GM19099 (cell line): Measurements from ENCODE around the gene FAM174B.

ENCODE experiments used
- POLR2A ChIP-seq: IDR thresholded peaks from 3 replicates; pipeline ENCODE4 v1.6.1; 2011; ENCODE audit warnings: low read depth; ENCODE audit not compliant: insufficient read length; ENCODE audit errors: extremely low read depth

FAM174B gene

DNA sequence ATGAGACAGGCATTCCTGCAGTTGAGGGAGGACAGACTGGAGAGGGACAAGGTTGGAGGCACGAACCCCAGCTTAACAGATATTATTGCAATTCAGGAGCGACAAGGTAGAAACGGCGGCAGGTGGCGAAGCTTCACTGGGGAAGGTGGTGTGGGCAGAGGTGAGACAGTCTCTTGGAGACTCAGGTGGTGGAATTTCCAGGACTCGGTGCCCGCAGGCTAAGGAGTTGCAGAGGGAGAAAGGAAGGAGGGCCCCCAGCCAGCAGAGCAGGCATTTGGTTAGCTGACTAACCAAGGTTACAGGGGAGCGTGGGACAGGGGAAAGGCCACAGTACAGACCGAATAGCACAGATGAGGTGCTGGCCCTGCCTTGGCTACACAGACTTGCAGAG, 3.0 kb downstream of the FAM174B start:
- TF ChIP-seq POLR2A, result no peak

DNA sequence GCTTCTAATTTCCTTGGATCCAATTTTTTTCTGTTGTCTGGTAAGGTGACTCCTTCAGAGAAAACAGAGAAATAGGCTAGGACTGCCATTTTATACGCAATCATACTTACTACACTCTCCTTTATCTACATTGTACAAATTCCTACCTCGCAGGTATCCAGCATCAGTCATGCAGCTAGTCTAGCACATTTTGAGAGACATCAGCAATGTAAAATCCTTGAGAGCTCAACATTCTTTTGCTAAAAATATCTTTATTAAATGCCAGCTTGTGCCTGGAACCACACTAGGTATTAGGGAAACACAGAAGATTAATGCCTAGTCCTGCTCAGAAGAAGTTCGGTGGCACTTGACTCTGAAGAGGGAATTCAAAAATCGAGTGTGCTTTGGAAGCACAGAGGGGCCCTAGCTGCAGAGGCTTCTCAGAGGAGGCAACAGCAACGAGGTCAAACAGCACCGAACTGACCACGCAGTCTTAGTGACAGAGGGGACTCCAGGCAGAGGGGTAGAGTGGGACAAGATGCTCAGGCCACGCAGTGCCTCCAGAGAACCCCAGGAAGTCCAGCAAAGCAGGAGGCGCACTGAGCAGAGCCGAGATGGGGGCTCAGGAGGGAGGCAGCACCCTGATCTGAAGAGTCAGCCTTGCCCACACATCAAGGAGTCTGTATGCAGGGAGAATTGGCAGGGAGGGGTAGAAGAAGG, 3.5 kb downstream of the FAM174B start:
- no peak for TF ChIP-seq POLR2A

DNA sequence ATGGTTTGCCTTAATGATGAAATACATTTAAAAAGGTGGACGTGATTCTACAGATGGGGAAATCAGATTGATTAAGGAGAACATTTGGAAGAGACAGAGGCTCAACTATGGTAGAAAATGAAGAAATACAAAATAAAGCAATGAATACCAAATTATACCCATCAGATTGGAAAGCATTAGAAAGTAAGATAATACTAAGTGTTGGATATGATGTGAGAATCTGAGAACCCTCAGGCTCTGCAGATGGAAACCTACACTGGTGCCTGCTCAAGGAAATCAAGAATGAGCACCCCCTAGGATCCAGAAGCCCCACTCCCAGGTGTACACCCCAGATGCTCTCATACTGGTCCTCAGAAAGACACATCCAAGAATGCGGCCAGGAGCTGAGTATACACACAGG, 4.6 kb downstream of the FAM174B start:
- TF ChIP-seq POLR2A, result no peak

DNA sequence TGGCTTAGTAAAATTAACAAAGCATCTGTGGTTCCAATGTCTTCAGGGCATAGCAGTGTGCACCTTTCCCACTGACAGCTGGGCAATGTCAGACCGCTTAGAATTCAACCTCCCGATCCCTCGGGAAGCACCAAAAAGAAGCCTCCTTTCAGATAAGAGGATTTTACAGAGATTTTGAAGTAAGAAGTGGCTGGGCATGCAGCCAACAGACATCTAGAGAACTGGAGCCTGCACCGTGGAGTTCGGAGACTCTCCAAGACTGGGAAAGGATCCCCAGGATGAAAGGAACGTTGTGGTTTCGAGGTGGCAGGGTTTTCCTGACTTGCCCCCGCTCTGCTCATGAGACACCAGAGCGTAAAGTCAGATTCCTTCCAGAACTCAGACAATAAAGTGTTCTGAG, 5.3 kb downstream of the FAM174B start:
- no peak for TF ChIP-seq POLR2A

DNA sequence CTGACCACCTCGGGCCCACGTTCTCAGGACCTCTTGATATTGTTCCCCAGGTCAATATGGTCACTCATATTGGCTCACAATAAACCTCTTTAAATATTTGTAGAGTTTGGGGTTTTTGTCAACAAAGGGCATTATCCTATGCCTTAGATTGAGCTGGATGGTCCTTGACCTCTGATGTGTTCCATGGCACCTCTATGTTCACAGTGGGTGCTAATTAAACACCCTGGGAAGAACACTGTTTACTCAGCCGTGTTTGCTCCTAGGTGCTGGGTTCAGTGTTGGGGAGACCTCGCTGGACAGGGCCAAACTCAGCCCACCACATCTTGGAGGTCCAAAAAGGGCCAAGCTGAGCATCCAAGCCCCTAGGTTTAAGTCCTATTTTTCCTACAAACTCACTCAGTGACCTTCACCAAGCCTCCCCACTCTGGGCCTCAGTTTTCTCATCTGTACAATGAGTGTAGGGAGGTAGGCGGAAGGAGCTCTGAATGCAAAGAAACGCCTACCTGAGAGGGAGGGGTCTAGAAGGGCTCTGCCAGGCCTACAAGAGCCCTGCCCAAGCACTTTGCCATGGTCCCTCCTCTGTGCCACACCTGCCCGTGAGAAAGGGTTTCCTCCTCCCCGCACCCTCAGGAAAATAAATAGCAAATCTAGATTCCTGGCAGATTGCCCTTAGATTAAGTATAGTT, 7.2 kb downstream of the FAM174B start:
- no peak for TF ChIP-seq POLR2A

DNA sequence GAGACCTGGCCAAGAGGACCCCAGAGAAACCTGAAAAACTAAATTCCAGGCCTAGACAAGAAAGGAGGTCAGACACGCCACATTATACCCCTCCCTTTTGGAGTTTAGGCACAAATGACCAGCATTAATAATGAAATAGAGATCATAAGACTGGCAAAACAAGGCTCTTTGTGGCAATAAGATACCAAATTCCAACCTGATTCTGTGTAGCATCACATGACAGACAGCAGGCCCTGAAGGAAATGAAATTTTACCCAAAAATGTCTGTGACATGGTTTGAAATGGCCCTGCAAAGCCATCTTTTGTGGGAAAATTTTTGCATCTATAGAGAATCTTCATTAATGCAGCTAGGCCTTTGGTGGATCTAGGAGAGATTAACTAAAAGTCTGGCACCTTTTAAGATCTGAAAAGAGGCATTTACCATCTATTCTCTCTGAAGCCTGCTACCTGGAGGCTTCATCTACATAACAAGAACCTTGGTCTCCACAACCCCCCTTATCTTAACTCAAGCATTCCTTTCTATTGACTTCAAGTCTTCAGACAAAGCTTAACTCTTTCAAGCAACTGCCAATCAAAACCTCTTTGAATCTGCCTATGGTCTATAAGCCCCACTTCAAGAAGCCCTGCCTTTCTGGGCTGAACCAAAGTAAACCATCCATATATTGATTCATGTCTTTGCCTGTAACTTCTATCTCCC, 8.0 kb downstream of the FAM174B start:
- no peak for TF ChIP-seq POLR2A

DNA sequence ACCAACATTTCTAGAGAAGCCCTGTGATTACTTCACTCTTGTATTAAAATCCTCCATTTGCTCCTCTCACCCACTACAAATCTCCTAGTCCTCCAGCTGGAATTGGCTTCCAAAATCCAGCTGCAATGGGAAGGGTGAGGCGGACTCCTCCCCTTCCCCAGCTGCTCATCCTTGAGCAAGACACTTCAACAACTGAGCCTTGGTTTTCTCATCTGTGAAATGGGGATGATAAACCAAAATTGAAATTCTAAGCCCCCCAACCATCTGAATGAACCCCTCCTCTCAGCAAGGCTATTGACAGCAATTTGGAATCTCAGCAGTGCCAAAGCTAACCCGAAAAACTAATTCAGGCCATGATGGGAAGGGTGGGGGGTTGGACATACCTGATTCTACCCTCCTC, 9.4 kb downstream of the FAM174B start:
- no peak for TF ChIP-seq POLR2A

DNA sequence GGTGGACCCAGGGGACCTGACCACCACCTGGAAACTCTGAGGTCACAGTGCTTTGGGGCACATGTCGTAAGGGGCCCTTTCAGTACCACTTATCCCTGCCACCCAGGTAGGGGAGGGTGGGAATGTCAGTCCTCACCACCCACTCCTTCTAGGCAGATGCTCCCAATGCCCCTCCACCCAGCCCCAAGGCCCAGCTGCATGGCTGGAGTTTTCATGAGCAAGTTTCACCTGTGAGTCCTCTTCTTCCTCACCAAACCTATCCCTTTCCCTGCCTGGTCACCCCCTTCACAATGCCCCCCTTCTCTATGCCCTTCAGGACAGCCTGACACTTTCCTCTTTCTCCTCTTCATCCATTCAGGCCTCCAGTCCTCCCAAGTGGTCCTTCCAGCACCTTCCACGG, 9.8 kb downstream of the FAM174B start:
- TF ChIP-seq POLR2A, result no peak

DNA sequence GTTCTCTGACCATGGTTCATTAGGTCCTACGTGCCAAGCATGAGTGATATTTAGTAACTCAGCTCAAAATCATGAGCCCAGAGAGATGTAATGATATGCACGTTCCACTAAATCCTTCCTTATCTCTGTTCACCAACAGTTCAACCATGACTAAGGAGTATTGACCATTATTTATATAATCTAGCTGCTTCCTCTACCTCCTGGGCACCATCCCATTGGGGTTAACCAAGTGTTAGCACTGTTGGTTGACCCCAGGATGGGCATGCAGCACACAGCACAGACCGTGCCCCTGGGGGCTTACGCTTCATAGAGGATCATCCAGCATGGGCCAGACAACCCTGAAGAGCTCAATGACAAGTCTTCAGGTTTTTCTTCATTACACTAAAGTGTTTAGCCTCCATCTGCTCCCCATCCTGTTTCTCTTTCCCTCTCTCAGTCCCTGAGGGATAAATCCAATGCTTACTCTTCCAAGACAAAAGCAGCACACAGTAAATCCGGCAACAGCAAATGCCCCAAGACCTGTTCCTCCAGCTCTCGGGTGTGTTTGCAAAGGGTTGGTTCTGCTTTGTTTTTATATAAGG, 10.4 kb downstream of the FAM174B start:
- no peak for TF ChIP-seq POLR2A

DNA sequence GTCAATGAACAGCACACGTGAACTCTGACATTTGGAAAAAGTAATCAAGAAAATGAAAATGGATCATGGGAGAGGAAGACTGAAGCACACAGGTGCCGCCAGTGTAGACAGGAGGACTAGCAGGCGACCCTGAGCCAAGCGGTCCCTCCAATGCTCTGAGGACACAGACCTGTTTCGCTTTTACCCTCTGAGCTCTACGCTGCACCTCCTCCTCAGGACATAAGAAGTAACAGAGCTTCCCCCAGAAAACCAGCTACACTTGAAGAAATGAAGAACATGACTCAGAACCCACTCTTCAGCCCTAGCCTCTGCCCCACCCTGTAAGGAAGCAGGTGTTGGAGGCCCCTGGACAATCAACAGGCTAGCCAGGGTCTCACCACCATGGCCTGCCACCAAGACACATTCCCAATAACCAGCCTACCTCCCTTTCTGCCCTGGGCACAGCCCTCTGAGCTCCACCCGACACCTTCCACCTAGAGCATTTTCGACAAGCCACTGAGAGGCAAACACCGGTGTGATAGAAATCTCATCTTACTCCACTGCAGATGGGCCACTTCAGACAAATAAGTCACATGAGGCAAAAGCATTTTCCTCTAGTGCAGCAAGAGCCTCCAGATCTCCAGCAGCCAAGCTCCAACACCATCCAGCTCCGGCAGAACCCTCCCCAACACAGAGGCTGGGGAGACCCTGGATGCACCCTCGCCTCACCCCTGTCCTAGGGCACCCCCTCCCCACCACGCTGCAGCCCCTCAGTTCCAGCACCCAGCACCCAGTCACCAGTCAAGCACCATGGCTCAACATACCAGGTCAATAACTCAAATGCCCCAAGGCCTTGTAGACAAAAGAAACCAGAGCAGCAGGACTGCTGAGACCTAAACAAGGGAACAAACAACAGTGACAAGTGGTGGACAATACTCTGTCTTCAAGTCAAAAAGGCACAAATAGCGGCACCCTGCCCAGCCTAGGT, 11.4 kb downstream of the FAM174B start:
- no peak for TF ChIP-seq POLR2A

DNA sequence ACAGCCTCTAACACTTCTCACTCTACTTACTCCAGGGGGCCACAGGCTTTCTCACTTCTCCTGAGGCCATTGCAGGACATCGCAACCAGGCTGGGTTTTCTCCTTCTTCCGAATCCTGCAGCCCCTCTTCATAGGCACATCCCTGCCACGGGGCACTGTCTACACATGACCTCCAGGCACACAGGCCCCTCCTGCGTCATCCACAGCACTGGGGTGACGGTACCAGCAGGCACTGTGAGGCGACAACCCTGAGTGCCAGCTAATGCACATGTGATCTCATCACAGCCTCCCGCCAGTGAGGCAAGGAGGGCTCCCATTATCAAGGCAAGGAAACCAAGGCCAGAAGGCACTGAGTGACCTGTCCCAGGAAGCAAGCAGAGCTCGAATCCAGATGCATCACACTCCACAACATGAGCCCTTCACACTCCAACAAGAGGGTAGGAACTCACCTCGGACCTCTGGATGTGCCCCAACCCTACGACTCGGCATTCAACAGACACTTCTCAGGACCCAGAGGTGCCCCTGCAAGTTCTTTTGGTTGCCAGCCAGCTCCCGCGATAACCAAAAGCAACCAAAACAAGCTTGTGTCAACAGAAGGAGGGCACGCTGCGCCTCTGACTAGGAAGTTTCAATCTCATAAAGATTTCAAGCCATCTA, 16.7 kb downstream of the FAM174B start:
- TF ChIP-seq POLR2A, result no peak

DNA sequence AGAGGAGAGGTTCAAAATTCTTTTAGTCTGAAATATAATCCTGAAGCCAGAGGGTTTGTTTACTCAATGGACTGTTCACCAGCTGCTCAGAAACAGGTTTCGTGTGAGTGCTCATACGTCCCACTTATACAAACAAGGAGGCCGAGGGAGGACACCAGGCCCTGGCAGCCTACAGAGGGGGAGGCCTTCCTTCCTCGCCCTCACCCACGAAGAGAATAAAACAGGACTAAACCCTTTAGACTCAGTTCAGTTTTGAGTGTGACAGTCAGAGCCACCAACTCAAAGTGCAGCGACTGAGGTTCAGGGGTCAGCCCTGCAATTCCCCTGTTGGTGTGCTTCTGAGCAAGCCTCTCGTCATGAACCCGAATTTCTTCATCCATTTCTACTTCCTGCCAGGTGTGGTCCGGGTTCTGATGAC, 17.3 kb downstream of the FAM174B start:
- no peak for TF ChIP-seq POLR2A

DNA sequence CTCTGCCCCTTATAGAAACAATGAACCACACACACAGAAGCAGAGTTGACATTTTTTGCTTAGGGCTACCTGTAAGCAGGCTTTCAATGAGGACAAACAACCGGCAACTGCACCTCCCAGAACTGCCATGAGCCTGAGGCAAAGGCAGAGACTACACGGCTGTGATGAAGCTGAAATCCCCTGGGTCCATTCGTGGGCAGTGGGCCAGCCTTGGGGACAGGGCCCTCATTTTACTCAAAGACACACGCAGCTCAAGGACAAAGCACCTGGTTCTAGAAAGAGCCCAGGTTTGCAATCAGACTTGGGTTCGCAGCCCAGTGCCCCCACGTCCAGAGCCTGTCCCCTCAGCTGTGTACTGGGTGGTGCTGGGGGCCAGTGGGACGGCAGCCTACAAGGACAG, 17.9 kb downstream of the FAM174B start:
- no peak for TF ChIP-seq POLR2A

DNA sequence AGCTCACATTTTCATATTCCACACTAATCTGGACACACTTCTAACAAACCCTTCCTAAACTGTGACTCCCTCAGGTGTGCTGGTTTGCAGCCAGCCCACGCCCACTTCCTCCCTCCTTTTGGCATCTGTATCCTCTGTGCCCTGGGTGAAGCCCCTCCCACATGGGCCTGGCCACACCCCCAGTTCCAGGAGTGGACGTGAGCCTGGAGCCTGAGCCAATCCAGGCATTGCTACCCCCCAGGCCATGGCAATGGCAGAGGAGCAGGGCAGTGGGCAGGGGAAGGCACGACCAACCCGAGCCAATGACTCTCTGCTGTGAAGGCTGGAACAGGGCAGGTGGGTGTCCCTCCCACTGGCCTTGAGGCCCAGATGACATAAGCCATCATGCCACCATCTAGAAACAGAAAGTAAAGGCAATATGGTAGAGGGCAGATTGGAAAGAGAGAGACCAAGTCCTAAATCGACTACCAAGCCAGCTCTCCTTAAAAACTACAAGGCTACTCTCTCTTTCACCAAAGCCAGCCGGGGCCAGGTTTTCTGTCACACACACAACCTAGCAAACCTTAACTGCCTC, 18.6 kb downstream of the FAM174B start:
- TF ChIP-seq POLR2A, result no peak

DNA sequence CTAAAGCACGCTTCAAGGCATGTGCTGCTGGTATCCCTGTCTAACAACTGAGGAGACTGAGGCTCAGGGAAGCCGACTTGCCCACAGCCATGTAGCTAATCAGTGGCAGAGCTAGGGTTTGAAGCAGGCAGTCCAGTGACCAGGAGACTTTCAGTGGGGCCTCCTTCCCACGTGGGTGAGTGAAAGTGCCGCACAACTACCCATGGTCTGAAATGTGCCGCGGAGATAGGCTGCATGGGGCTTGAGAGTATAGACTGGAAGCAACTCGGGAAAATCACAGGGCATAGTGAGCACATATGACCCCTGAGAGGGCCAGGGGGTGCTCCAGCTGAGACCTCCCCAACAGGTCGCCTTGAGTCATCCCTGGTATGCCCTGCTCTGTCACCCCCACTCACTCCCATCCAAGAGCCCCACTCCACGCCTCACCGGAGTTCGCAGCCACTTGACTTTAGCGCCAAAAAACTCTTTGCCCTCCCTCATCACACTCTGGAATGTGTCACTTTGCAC, 19.1 kb downstream of the FAM174B start:
- TF ChIP-seq POLR2A, result no peak
